CD4-positive, alpha-beta T cell (primary cell): ENCODE data around the gene MMP21. TPM values are rescaled to one million over a fixed set of nuclear protein-coding genes. Genes with fewer than 3 reads are reported as not detected.

Source experiments
- ATAC-seq: fragments of 200-7000 bp; cut with Tn5 transposase; one replicate; pipeline ENCODE4 v1.10.0; 2022; ENCODE audit warnings: mild to moderate bottlenecking; ENCODE audit not compliant: poor library complexity
- CTCF ChIA-PET: fragments of 350-600 bp; sonication (Branson Sonifier 250); formaldehyde crosslinking; loops from one replicate; lab custom pipeline; 2021; ENCODE audit warnings: antibody characterized with exemption, inconsistent platforms; lab: Charles Lee
- POLR2A ChIA-PET: fragments of 350-600 bp; sonication (Branson Sonifier 250); formaldehyde crosslinking; loops from one replicate; lab custom pipeline; 2021; ENCODE audit warnings: antibody characterized with exemption, inconsistent platforms; lab: Charles Lee
- DNase-seq, 14 experiments: peaks; one replicate each; pipeline ENCODE4 v3.0.0-alpha.2; 2013 to 2020; ENCODE audit warnings: mixed read lengths in 2 of 14
- H3K27ac ChIP-seq, 2 donors: one replicate each; pipeline versions ENCODE4 v1.5.1 to v1.7.0; 2013; ENCODE audit warnings: low read length in 2 of 2, low read depth in 1 of 2, mild to moderate bottlenecking in 1 of 2
- H3K27me3 ChIP-seq, 2 experiments: 1 replicate in 1 of 2; 2 replicates in 1 of 2; pipeline versions ENCODE4 v1.6.1 to v1.7.0; 2013; ENCODE audit warnings: low read length in 2 of 2, control low read depth in 1 of 2, mild to moderate bottlenecking in 1 of 2, moderate library complexity in 1 of 2; ENCODE audit not compliant: insufficient read depth in 2 of 2, control insufficient read depth in 1 of 2
- H3K36me3 ChIP-seq: one replicate; pipeline ENCODE4 v1.6.1; 2013; ENCODE audit warnings: low read length, control low read depth; ENCODE audit not compliant: insufficient read depth
- H3K4me1 ChIP-seq: one replicate; pipeline ENCODE4 v1.6.1; 2013; ENCODE audit warnings: low read length, control low read depth; ENCODE audit not compliant: insufficient read depth
- H3K4me3 ChIP-seq: one replicate; pipeline ENCODE4 v1.5.1; 2013; ENCODE audit warnings: mild to moderate bottlenecking, low read length, moderate library complexity
- H3K9me3 ChIP-seq, 2 experiments: 1 replicate in 1 of 2; 2 replicates in 1 of 2; pipeline versions ENCODE4 v1.6.1 to v1.7.0; 2013; ENCODE audit warnings: low read length in 2 of 2, mild to moderate bottlenecking in 2 of 2, control low read depth in 1 of 2, moderate library complexity in 1 of 2; ENCODE audit not compliant: control insufficient read depth in 1 of 2, insufficient read depth in 1 of 2
- H3K27ac Mint-ChIP-seq: one replicate; pipeline ENCODE4 v1.8.0; 2020; ENCODE audit warnings: mixed read lengths
- H3K27me3 Mint-ChIP-seq: one replicate; pipeline ENCODE4 v1.8.0; 2021; ENCODE audit warnings: mixed read lengths
- H3K36me3 Mint-ChIP-seq: one replicate; pipeline ENCODE4 v1.8.0; 2021; ENCODE audit warnings: low read depth, mixed read lengths
- H3K4me1 Mint-ChIP-seq: one replicate; pipeline ENCODE4 v1.8.0; 2021; ENCODE audit warnings: low read depth, mixed read lengths
- H3K4me3 Mint-ChIP-seq: one replicate; pipeline ENCODE4 v1.8.0; 2020; ENCODE audit warnings: mild to moderate bottlenecking, mixed read lengths
- H3K9me3 Mint-ChIP-seq: one replicate; pipeline ENCODE4 v1.8.0; 2020; ENCODE audit warnings: mixed read lengths
- CTCF ChIP-seq: fragments of 200-600 bp; IDR thresholded peaks from one replicate; pipeline ENCODE4 v1.8.0; 2022; ENCODE audit warnings: antibody characterized with exemption, mild to moderate bottlenecking
- intact Hi-C, 2 experiments: fragments of 100-400 bp; cut with DNase I in 1 of 2; cut with micrococcal nuclease in 1 of 2; formaldehyde crosslinking; loops; one replicate each; pipeline versions ENCODE4 v1.15.1 to v1.9.0; 2023 to 2025; cut with DNase I, micrococcal nuclease
- total RNA-seq, 174 experiments: library from RNA in 2 of 174; stranded (reverse) in 2 of 174; gene quantifications; one replicate each; pipeline ENCODE4 v1.2.3 and lab custom pipeline; 2021 to 2026

Gene MMP21
- total RNA-seq, 2 experiments from 2014 or later = 0.16 to 0.34 TPM

DNA sequence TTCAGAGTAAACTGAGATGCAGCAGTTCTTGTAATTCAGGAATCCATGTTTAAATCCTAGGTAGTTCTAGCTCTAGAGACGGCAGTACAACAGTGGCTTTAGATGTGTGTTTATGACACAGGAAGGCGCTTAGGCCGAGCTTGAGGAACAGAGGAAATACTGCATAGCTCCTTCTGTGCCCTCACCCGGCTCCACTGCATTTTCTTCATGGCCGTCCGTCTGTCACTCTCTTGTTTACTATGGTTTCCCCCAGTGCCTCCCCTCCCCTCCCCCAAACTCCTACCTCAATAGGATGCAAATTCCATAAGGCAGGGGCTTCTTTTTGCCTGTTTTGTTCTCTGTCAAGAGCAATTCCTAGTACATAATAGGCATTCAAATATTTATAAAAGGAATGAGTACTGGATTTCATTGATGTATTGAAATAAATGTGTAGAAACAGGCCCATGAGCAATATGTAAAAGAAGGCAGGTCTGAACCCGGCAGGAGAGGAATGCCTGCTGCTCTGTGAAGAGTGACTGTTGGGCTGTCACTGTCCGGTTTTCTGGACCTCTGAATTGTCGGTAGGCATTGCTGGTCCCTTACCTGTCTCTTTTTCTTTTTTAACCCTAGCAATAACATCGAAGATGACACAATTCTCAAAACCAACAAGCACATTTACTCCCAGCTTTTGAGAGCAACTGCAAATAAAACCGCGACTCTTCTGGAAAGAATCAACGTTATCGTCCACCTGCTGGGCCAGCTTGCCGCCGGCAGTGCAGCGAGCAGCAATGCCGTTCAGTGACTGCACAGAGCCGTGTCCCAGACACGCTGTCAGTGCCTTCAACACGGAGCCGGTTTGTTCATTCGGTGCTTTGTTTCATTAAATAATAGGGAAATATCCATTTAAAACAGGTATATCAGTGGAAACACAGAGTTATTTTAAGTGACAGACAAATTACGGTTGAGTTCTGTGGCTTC is 12.7 kb downstream of the MMP21 start:
- Mint-ChIP-seq H3K4me3 (no peak overlapping the region), H3K36me3 (peaks cover 86% of the 10 kb centered on the region), H3K27me3 (no peaks in the 10 kb centered on the region), H3K4me1 (no peaks in the 10 kb centered on the region), H3K27ac (no peak overlapping the region), H3K9me3 (no peaks in the 10 kb centered on the region)
- ChIA-PET CTCF (no interaction called here), POLR2A (interaction anchor here (0.7 kb wide), 1 partner anchor 715 kb away, joined by 3 read pairs; no protein-coding TSS in a partner anchor)
- intact Hi-C loops = no loop called here
- peaks cover 75% of the 10 kb centered on the region for H3K36me3 ChIP-seq
- no peak overlapping the region for H3K27ac ChIP-seq
- no peaks in the 10 kb centered on the region for H3K9me3 ChIP-seq
- no peaks in the 10 kb centered on the region for H3K27me3 ChIP-seq
- DNase-seq = no peak
- no peak overlapping the region for H3K4me3 ChIP-seq
- no peaks in the 10 kb centered on the region for H3K4me1 ChIP-seq
- ATAC-seq = no peak
- TF ChIP-seq CTCF = no peak

DNA sequence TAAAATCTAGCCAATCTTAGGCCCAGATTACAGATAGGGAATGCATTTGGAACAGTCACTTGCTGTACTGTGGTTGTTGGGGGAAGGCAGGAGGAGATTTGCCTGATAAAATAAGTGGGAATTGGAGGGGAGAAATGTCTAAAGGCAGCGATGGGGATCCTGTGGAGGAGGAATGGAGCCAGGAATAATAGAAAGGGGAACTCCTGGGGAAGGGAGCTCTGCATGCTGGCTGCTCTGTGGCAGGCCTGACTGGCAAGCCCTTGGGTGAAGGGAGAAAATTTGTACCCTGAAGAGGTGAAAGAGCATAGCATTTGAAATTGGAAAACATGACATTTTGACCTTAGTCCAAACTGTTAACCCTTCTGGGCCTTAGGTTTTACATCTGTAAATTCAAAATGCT is 13.7 kb downstream of the MMP21 start:
- Histone ChIP-seq H3K27ac (no peak overlapping the region), H3K36me3 (peaks cover 85% of the 10 kb centered on the region), H3K9me3 (no peaks in the 10 kb centered on the region), H3K27me3 (no peaks in the 10 kb centered on the region), H3K4me3 (no peak overlapping the region), H3K4me1 (no peaks in the 10 kb centered on the region)
- Mint-ChIP-seq H3K36me3 (peaks cover 86% of the 10 kb centered on the region), H3K9me3 (no peaks in the 10 kb centered on the region), H3K27ac (no peak overlapping the region), H3K4me1 (no peaks in the 10 kb centered on the region), H3K27me3 (no peaks in the 10 kb centered on the region), H3K4me3 (no peak overlapping the region)
- no peak for DNase-seq
- intact Hi-C loops = no loop called here
- ChIA-PET POLR2A (no interaction called here), CTCF (no interaction called here)
- no peak for TF ChIP-seq CTCF
- ATAC-seq = no peak

GRCh38 chr10:125757742-125758141 is 17.9 kb downstream of the MMP21 start:
- H3K4me1 ChIP-seq = no peaks in the 10 kb centered on the region

More at GRCh38 chr10:125757742-125758141, 17.9 kb downstream of the MMP21 start:
- POLR2A ChIA-PET = no interaction called here
- TF ChIP-seq CTCF = no peak
- Mint-ChIP-seq H3K9me3 (no peaks in the 10 kb centered on the region), H3K36me3 (peaks cover 87% of the 10 kb centered on the region), H3K27ac (no peak overlapping the region), H3K27me3 (no peaks in the 10 kb centered on the region), H3K4me1 (peaks cover 7% of the 10 kb centered on the region), H3K4me3 (no peak overlapping the region)
- Histone ChIP-seq H3K4me3 (no peak overlapping the region), H3K9me3 (no peaks in the 10 kb centered on the region), H3K27ac (no peak overlapping the region), H3K36me3 (peaks cover 89% of the 10 kb centered on the region), H3K27me3 (no peaks in the 10 kb centered on the region)
- DNase-seq (no peak), ATAC-seq (no peak)
- CTCF ChIA-PET = no interaction called here
- intact Hi-C loops = no loop called here
